IPS-15b (cell line): ENCODE data around the gene RELL2.

Source experiments
- H3K27me3 ChIP-seq: one replicate; pipeline ENCODE4 v1.6.1; 2013; ENCODE audit warnings: low read length; ENCODE audit not compliant: control insufficient read depth, insufficient read depth
- H3K36me3 ChIP-seq: one replicate; pipeline ENCODE4 v1.6.1; 2013; ENCODE audit warnings: low read length; ENCODE audit not compliant: control insufficient read depth, insufficient read depth
- H3K4me1 ChIP-seq: one replicate; pipeline ENCODE4 v1.6.1; 2013; ENCODE audit warnings: mild to moderate bottlenecking, low read length; ENCODE audit not compliant: control insufficient read depth, insufficient read depth
- H3K4me3 ChIP-seq: one replicate; pipeline ENCODE4 v1.5.1; 2013; ENCODE audit warnings: low read depth, low read length
- H3K9ac ChIP-seq: one replicate; pipeline ENCODE4 v1.6.1; 2013; ENCODE audit warnings: low read depth, mild to moderate bottlenecking, low read length
- H3K9me3 ChIP-seq: one replicate; pipeline ENCODE4 v1.6.1; 2013; ENCODE audit warnings: mild to moderate bottlenecking, low read length; ENCODE audit not compliant: control insufficient read depth, insufficient read depth

RELL2 gene

DNA sequence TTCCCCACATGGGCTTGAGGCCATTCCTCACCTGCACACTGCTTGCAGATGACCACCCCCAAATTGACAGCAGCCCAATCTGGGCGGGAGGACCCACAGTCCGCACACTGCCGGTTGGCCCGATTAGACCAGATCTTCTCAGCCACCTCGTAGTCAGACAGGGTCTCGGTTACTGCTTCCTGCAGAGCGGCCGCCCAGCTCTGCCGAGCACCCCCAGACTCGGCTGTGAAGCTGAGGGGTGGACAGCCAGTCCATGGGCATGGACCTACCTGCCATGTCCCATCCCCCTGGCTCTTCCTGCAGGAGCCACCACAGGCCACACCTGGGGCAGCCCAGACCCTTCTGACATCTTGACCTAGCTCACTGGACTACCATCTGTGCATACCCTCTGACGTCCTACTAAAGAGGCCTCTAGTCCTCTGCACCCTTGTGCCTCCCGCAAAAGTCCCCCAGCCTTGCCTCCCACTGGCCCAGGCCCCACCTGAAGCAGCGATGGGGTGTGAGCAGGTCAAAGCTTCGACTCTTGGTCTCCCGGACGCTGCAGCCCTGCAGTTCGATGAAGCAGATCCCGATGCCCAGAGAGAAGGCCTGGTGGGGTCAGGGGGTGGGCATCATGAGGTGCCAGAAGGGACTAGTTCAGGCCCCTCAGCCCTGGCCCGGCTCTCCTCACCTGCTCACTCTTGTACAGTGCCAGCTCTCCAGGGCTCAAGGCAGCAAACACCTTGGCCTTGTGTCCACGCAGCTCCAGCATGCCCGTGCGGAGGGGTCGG is 35.5 kb downstream of the RELL2 start:
- Histone ChIP-seq H3K36me3 (peaks cover 11% of the 10 kb centered on the region), H3K4me3 (no peak overlapping the region), H3K9ac (no peak overlapping the region)

DNA sequence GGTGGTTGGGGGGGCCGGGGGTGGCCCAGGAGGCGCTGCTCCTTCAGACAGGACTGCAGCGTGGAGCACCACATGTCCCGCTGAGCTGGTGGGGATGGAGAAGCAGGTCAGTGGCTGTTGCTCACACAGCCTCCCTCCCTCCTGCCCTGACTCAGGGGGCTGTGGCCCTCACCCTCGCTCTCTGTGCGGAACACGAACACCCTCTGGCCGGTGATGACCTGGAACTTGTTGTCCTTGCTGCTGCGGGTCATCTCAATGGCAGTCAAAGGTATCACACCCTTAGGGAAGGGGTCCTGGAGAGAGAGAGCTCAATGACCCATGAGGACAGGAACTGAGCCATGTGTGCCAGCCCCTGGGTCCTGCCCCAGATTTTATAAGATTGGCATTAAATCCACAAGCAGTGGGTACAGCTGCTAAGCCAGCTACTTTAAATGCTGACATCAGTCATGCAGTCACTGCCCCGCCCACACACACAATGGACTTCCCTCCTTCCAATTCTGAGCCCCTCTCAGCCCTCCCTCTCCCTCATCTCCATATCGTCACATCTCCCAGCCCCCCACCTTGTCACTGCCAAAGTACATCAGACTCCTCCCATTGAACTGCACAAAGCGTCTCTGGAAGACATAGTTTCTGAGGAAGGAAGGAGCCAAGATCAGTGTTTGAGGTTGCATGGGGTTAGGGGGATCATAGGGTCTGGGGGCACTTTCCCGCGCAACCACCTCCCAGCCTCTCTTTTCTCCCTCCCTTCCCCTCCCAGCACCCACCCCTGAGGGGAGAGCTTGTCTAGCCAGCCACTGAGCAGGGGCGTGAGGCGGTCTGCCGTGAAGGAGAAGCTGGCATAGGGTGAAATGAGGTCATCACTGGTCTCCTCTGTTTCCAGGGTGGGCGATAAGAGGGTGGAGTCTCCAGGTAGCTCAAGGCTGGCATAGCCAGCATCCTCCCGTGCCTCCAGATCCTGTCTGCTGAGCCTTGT is 36.3 kb downstream of the RELL2 start:
- no peak overlapping the region for H3K4me3 ChIP-seq
- H3K9me3 ChIP-seq, result no peaks in the 10 kb centered on the region
- peaks cover 14% of the 10 kb centered on the region for H3K36me3 ChIP-seq
- H3K4me1 ChIP-seq, result peaks cover 20% of the 10 kb centered on the region
- H3K27me3 ChIP-seq, result no peaks in the 10 kb centered on the region
- H3K9ac ChIP-seq, result no peak overlapping the region

More for the DNA sequence above, 35.5 kb downstream of the RELL2 start:
- no peaks in the 10 kb centered on the region for H3K9me3 ChIP-seq
- H3K4me1 ChIP-seq, result peaks cover 20% of the 10 kb centered on the region
- H3K27me3 ChIP-seq, result no peaks in the 10 kb centered on the region

DNA sequence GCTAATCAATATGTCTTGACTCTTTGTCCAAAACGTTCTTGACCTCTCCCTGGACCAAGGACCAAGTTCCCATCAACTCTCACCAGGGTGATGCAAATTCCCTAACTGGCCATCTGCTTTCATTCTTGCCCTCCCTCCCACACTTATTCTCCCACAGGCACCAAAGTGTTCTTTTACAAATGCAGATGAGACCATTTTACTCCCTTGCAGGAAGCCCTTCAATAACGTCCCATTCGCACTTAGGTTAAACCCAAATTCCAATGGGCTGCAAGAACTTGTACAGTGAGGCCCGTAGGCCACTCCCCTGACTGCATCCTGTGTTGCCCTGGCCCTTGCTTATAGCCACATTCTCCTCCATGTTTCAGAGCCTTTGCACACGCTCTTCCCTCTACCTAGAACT is 38.0 kb downstream of the RELL2 start:
- Histone ChIP-seq H3K4me3 (no peak overlapping the region), H3K9ac (no peak overlapping the region), H3K36me3 (peaks cover 18% of the 10 kb centered on the region), H3K27me3 (no peaks in the 10 kb centered on the region), H3K4me1 (peaks cover 20% of the 10 kb centered on the region), H3K9me3 (no peaks in the 10 kb centered on the region)

DNA sequence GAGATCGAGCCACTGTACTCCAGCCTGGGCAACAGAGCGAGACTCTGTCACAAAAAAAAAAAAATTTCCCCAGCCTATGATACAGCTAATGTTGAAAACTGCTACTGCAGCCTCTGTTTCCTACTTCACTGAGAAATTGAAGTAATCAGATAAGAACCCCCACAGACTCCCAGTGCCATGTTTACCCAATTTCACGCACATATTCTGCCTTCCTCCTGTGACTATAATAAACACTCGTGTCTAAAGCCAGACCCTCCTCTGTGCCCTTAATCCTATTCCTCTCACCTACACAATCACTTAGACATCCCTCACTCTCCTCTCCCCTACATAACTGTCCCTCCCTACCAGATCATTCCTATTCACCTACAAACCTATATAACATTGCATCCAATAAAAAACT is 38.9 kb downstream of the RELL2 start:
- Histone ChIP-seq H3K4me1 (peaks cover 24% of the 10 kb centered on the region), H3K36me3 (peaks cover 24% of the 10 kb centered on the region), H3K9me3 (no peaks in the 10 kb centered on the region), H3K27me3 (no peaks in the 10 kb centered on the region), H3K9ac (no peak overlapping the region), H3K4me3 (no peak overlapping the region)

DNA sequence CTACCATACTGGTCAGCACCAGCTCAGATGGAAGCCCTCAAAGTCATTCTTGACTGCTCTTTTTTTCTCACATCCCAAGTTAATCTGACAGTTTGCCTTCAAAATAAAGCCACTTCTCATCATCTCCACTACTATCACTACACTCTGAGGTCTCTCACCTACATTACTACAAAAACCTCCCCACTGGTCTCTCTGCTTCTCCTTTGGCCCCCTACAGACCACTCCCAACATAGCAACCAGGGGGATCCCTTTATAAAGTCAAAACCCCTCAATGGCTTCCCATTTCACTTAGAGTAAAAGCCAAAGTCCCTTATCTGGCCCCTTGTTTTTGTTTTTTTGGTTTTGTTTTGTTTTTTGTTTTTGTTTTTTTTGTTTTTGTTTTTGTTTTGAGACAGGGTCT is 40.6 kb downstream of the RELL2 start:
- H3K4me1 ChIP-seq, result peaks cover 30% of the 10 kb centered on the region
- H3K9ac ChIP-seq, result no peak overlapping the region
- no peaks in the 10 kb centered on the region for H3K27me3 ChIP-seq
- no peak overlapping the region for H3K4me3 ChIP-seq
- H3K9me3 ChIP-seq, result no peaks in the 10 kb centered on the region
- H3K36me3 ChIP-seq, result peaks cover 16% of the 10 kb centered on the region

DNA sequence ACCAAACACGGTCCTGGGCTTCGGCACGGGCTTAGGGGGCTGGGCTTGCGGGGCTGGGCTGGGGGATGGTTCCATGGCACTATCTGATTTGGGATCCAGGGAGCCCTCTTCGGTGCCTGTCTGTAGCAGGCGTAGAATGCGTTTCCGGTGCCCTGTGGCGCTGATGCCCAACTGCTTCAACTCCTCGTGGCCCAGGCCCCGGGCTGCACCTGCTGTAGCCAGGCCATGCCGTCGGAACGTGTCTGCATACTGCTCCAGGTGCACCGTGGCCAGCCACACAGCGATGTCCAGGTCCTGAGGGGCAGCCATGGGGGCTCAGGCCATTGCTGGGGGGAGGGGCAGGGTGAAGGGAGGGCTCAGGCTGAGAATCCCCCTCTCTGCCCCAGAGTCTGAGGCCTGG is 43.4 kb downstream of the RELL2 start:
- Histone ChIP-seq H3K4me3 (no peak overlapping the region), H3K36me3 (peaks cover 14% of the 10 kb centered on the region), H3K9ac (no peak overlapping the region), H3K4me1 (peaks cover 18% of the 10 kb centered on the region), H3K27me3 (no peaks in the 10 kb centered on the region), H3K9me3 (no peaks in the 10 kb centered on the region)

DNA sequence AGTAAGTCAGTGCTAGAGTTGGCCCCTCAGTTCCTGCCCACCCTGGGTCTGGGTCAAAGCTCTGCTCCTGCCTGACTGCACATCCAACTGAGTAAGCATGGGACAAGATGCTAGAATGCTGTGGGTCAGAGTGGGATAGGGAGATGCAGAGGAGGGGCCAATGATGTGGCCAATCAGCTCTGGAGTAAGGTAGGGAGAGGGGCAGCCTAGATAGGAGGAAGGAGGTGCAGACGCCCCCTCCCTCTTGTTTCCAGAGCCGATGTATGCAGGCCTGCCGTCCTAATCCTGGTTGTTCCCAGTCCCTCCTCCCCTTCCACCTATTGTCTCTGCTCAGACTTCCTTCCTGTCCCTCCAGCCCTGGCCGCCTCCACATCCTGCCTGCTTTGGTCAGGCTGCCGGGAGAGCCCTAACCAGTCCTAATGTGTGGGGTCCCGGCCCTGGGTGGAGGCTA is 44.0 kb downstream of the RELL2 start:
- H3K9ac ChIP-seq, result no peak overlapping the region
- H3K9me3 ChIP-seq, result no peaks in the 10 kb centered on the region
- peaks cover 16% of the 10 kb centered on the region for H3K4me1 ChIP-seq
- H3K36me3 ChIP-seq, result peaks cover 14% of the 10 kb centered on the region
- H3K27me3 ChIP-seq, result no peaks in the 10 kb centered on the region
- peak overlapping the region; percentile 81 for H3K4me3 ChIP-seq

DNA sequence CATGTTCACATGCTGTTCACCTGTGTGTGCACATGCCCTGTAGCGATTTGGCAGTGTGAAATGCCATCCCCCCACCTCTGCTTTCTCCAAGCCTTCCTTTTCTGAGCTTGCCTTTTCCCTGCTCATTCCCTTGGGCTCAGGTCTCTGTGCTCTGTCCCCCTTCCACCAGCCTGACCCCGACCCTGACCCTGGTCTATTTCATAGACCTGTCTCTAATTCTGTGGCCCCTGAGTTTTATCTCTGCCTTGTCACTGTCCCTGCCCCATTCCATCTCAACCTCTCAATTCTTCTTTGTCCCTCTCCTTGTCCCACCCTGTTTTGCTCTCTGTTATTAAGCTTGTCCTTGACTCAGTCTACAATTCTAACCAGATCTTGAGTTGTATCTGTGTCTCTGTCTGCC is 44.5 kb downstream of the RELL2 start:
- peaks cover 14% of the 10 kb centered on the region for H3K4me1 ChIP-seq
- peak overlapping the region; percentile 4 for H3K9ac ChIP-seq
- no peaks in the 10 kb centered on the region for H3K9me3 ChIP-seq
- peaks cover 14% of the 10 kb centered on the region for H3K36me3 ChIP-seq
- H3K4me3 ChIP-seq, result peak overlapping the region; percentile 81
- no peaks in the 10 kb centered on the region for H3K27me3 ChIP-seq

DNA sequence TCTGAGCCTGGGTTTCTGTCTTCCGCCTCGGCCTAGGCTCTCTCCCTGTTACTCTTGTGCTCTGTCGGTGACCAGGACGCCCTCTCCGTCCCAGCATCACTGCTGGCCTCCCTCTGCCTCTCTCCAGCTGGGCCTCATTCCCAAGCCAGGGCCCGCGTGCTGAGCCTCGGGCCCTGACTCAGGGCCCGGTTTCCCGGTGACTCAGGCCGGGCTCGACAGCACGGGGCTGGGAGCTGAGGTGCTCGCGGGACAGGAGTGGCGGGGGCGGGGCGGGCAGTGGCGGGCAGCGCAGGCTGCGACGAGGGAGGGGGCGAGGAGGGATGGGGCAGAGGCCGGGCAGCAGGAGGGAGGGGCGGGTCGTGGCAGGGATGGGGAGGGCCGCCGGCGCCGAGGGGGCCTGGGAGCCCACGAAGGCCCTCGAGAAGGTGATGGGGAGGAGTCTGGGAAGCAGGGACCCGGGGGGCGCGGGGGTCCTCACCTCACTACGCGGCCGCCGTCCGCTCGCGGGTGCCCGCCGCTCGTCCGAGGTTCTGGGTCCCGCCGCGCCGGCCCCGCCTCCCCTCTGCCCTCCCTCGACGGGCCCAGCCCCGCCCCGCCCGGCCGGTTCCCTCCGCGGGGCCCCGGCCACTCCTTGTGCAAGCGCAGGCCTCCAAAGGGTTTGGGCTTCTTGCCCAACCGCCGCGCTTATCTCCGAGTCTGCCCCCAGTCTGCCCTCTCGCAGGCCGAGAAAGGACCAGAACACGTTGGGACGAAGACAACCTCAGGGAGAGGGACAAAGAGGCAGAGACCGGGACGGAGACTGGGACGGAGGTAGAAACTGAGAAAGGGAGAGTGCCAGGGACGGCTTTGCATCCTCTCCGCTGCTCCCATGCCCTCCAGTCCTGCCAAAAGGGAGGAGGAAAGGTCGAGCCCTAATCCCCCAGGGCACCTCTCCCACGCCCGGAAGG is 45.2 kb downstream of the RELL2 start, which contains the start of gene ARAP3:
TSS of gene ARAP3 (minus strand) at position 536 of the 947 bp plus-strand sequence. CDS start 1,744 bp downstream, outside the sequence.
- H3K4me1 ChIP-seq, result peaks cover 14% of the 10 kb centered on the region
- H3K9me3 ChIP-seq, result no peaks in the 10 kb centered on the region
- H3K27me3 ChIP-seq, result no peaks in the 10 kb centered on the region
- peaks cover 14% of the 10 kb centered on the region for H3K36me3 ChIP-seq
- peak within 1 kb of the TSS; percentile 76 for H3K9ac ChIP-seq
- H3K4me3 ChIP-seq, result peak within 1 kb of the TSS; percentile 81

DNA sequence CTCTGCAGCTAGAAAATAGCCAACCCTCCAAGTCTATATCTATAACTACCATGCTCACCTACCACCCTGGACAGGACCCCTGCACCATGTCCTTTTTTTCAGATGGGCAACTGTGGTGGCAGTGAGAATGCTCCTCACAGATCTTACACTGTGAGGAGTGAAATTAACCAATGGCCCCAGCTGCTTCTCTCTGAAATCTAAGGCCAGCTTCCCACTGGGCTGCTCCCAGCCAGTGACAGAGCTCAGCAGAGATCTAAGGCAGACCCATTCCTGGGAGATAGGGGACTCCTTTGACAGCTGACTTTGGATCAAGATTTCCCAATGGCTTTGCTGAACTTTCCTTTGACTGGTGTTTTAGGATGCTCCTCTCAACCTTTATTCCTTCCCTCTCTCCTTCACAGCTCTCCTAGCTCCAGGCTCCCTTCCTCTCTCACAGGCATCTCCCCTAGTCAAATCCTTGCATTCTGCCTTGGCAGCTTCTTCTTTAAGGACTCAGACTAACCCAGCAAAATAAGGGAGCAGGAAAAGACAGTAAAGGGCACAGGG is 46.9 kb downstream of the RELL2 start:
- H3K4me1 ChIP-seq, result peaks cover 14% of the 10 kb centered on the region
- H3K4me3 ChIP-seq, result no peak overlapping the region
- H3K9me3 ChIP-seq, result no peaks in the 10 kb centered on the region
- H3K36me3 ChIP-seq, result peaks cover 10% of the 10 kb centered on the region
- no peaks in the 10 kb centered on the region for H3K27me3 ChIP-seq
- H3K9ac ChIP-seq, result peak overlapping the region; percentile 8

DNA sequence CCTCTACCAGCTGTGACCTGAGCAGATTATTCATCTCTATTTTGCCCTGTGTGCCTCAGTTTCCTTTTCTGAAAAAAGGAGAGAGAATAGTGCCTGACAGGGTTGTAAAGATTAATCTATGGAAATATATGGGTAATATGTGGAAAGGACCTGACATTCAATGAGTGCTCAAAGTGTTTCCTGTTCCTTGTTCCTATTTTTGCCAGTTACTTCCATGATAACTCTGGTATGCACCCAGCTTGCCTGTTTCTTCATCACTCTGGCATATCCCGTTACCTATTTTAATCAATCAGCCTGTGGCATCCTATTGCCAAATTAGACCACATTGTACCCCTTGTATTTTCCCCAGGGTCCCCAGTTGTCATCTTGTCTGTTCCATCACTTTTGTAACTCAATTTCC is 48.8 kb downstream of the RELL2 start:
- Histone ChIP-seq H3K36me3 (no peaks in the 10 kb centered on the region), H3K27me3 (peaks cover 6% of the 10 kb centered on the region), H3K9me3 (no peaks in the 10 kb centered on the region), H3K4me1 (peaks cover 11% of the 10 kb centered on the region), H3K9ac (no peak overlapping the region), H3K4me3 (no peak overlapping the region)
